Placental pericyte (primary cell): ENCODE measurements around the gene DPY19L2. TPM values are rescaled to one million over a fixed set of nuclear protein-coding genes. Genes with fewer than 3 reads are reported as not detected.

Experiments
- total RNA-seq: library from RNA; depleted of rRNA; stranded (reverse); fragments of >200 nt; gene quantifications from 2 replicates; pipeline ENCODE4 v1.2.3, GENCODE V29; 2012

Gene DPY19L2
- total RNA-seq, result 1.3 and 9.7 TPM in 2 replicates

GRCh38 chr12:63668028-63668799 lies at the start of gene DPY19L2:
Gene DPY19L2, minus strand, starts transcription at chr12:63668493. Its CDS starts 100 bp downstream, at chr12:63668393.

Other genes starting within 250 kb of the DPY19L2 start
- gene RXYLT1, start 111.4 kb upstream of the DPY19L2 start, total RNA-seq, result 10.7 and 17.5 TPM in 2 replicates
- gene SRGAP1, start 176.2 kb upstream of the DPY19L2 start, total RNA-seq, result 18.9 and 19.9 TPM in 2 replicates